Cerebellar cortex (tissue), 1 donor: Measurements from ENCODE around the gene SLC22A23.
A peak's percentile ranks its signal among the peaks of the same experiment; 100 is the strongest.

Experiments
- DNase-seq: peaks from one replicate; pipeline ENCODE4 v3.0.0-alpha.2; 2015; ENCODE audit warnings: low spot score

The SLC22A23 gene

DNA sequence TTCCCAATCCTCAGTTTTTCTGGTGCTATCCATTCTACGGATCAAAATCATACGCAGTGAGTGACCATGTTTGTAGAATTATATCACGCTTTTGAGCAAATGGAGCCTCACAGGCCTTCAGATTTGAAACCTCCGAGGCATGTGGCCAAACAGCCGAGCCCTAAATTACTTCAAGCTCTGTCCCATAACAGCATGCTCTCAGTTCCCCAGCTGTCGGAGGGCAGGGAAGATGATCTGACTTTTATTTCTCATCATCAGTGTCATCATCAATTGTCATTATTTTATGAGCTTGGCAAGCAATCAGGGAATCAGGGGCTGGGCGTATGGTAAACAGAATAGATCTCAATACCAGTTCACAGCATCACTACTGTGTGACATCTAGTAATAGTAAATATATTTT, 124.9 kb downstream of the SLC22A23 start:
- no peak for DNase-seq

GRCh38 chr6:3331494-3331893, 125.4 kb downstream of the SLC22A23 start:
- no peak for DNase-seq

DNA sequence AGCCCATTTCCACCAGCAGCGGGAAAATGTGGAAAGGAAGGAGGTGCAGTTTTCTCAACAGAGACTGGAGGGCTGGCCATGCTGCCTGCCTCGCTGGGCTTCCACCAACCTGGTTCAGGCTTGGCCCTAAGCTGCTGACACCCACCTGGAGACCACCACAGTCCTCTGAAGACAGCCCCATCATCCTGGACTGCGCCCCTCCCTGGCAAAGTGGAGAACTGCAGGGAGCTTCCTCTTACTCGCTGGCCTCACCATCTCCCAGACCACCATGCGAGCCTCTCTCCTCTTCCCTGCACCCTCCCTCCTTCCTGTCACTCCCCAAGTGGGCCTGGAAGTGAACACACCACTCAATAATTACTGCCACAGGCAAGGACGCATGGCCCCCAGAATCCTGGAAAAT, 126.7 kb downstream of the SLC22A23 start:
- DNase-seq = no peak

DNA sequence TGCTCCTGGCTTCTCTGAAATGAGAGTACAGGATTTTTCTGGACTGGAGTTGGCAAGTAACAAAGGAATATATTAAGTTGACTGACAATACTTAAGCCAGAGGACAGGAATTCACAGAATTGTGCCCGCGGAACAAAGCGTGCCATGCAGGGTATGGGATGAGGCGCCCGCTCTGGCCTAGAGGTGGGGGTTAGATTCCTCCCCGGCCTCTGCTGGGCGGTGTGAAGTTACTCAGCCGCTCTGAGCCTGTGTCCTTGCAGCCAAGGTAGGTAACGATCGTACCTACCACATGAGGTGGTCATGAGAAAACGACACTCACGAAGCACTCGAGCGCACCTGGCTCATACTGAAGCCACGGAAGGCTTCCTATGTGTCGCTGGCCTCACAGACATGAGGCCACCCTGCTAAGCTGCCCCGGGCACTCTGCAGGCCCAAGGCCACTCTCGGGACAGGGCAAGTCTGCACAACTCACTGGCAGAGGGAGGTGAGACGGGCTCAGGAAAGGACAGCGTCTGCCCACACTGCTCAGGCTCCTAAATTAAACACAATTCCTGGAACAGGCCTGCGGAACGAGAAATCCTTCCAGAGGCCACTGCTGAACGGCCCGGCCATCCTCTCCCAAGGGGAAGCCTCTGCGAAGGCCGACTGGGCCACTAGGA, 127.3 kb downstream of the SLC22A23 start:
- DNase-seq = no peak

DNA sequence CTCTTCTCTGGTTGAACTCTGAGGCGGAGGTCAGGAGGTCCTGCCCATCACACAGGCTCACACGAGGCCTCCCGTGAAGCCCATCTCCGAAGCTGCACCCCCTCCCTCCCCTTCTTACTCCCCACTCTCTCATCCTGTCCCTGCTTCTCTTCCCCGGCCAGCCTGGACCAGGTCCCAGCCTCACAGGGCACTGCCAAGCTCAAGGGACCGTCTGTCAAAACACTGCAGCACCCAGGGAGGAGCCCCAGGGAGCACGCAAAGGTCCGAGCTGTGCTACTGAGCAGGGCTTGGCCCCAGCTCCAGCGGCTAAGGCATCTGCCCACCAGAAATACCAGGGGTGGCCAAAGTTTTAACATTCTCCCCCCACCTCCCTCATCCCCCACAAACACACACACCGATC, 128.1 kb downstream of the SLC22A23 start:
- no peak for DNase-seq

DNA sequence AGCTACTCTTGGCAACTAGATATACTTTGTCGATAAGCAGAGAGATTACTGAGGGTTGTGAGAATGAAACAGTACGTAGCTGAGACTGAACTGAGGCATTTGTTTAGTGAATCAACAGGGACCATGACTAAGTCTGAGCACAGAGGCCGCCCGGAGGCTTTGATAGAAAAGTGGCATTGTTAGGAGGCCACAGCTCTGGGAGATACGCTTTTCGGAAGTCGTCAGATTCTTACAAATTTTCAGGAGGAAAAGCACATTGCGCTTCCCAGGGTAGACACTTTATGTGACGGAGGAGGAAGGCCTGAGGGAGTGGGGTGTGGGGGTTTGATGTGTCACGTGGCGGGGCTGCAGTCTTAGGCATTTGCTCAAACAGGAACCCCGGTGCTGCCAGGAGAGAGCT, 128.7 kb downstream of the SLC22A23 start:
- DNase-seq = no peak

DNA sequence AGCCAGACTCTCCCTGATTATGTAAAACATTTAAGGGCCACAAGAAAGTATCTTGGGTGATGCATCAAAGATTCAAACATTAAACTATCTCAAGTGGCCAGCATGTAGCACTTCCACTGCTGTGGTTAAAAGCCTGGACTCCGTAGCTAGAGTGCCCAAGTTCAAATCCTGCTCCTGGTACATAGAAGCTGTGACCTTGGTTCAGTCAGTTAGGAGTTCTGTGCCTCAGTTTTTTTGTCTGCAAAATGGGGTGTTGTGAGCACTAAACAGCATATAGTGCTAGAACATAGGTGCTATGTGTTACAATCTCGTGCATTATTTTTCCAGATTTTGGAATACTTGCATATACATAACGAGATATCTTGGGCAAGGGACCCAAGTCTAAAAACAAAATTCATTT, 129.4 kb downstream of the SLC22A23 start:
- no peak for DNase-seq

- no peak for DNase-seq
Measured at GRCh38 chr6:3326981-3327380, 129.9 kb downstream of the SLC22A23 start.

- DNase-seq = no peak
Measured at GRCh38 chr6:3326184-3326971, 130.5 kb downstream of the SLC22A23 start.

GRCh38 chr6:3325210-3325609, 131.6 kb downstream of the SLC22A23 start:
- DNase-seq = peak; percentile 39

GRCh38 chr6:3324262-3324942, 132.4 kb downstream of the SLC22A23 start:
- DNase-seq = no peak

DNA sequence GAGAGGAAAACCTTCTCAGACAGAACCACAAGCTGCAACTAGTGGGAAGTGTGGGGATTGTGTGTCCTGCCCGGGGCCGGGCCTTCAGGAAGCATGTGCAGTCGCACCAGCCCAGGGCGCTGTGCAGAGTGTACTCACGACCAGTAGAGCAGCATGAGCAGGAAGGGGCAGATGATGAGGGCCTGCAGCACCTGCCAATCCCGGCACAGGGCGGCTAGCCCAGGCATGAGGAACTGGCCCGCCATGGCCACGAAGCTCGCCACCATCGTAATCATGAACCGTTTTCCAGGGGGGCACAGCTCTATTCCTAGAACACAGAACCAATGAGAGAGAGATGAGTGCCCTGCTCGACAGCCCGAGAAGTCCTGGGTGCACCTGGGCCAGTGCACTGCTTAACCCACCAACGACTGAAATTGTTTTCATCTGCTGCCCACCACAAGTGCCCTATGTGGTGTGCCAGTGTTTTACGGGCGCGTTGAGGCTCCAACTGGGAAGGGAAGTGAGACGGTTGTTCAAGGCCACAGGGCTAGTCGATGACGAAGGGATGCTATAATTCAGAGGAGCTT, 133.1 kb downstream of the SLC22A23 start:
- DNase-seq = no peak

GRCh38 chr6:3323148-3323547, 133.7 kb downstream of the SLC22A23 start:
- no peak for DNase-seq

GRCh38 chr6:3322366-3322890, 134.4 kb downstream of the SLC22A23 start:
- no peak for DNase-seq

DNA sequence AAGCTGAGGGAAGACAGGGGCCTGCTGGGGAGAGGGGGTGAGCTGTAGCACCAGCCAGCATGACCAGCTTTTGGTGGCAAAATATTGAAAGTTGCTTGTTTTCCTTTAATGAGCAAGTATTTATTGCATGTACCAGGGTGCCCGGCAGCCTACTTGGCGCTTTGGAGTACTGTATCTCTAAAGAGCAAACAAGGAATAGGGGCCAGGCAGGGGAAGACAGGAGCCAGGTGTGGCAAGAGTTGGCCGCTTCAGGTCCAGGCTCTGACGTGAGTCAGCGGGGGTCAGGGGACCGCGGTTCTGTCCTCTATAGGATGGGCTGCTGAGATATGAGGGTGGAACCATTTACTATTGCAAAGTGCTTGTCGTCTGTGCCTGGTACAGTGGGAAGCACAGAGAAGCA, 135.0 kb downstream of the SLC22A23 start:
- DNase-seq = no peak

DNA sequence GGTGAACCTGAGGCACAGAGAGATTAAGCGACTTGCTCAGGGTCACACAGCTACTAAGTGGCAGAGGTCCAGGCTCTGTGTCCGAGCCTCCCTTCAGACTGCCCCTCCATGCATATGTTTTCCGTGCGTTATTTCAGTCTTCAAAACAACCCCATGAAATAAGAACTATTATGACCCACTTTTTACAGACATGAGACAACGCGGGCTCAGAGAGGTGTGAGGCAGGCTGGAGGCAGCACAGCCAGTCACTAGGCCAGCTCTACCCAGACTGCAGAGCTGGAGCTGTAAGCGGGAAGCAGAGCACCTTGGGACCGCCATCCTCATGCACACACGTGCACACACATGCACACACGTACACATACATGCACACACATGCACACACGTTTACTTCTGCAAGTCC, 135.8 kb downstream of the SLC22A23 start:
- no peak for DNase-seq

DNA sequence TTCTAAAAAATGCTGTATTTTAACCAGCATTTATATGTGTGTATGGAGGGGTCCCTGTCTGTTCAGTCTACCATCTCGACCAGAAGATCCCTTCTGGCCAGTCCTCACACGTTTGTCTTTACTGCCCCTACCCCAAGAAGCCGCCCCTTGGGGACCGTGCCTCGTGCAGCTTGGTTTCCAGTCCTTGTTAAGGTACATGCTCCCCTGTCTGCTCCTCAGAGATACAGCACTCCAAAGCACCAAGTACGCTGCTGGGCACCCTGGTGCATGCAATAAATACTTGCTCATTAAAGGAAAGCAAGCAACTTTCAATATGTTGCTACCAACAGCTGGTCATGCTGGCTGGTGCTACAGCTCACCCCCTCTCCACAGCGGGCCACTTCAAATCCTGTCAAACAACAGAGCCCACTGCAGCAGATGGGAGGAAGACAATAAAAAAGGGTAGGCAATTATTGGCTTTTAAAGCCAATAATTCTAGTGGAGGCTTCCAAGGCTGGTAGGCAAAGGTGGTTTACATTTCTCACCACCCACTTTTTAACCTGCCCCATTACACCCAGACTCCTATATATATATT, 136.5 kb downstream of the SLC22A23 start:
- no peak for DNase-seq

- DNase-seq = no peak
Measured at GRCh38 chr6:3319610-3320200, 137.1 kb downstream of the SLC22A23 start.

GRCh38 chr6:3318821-3319540, 137.9 kb downstream of the SLC22A23 start:
- no peak for DNase-seq

- no peak for DNase-seq
Measured at GRCh38 chr6:3318226-3318625, 138.6 kb downstream of the SLC22A23 start.

GRCh38 chr6:3317741-3318211, 139.1 kb downstream of the SLC22A23 start:
- DNase-seq = no peak
